HCT116 (cell line): ENCODE results near the gene CST4. TPM values are rescaled to one million over a fixed set of nuclear protein-coding genes. Genes with fewer than 3 reads are reported as not detected.

Experiments used
- ATAC-seq: fragments of 200-7000 bp; cut with Tn5 transposase; 2 replicates; pipeline ENCODE4 v1.9.1; 2020; ENCODE audit warnings: mild to moderate bottlenecking, moderate library complexity
- BruUV-seq: library from RNA; stranded (reverse); fragments of 400-500 nt; replicated peaks from 2 replicates; lab custom pipeline; 2021; lab: Mats Ljungman, UMichigan
- CTCF ChIA-PET: fragments of 300-600 bp; sonication (Branson Sonifier 250); formaldehyde crosslinking; loops from one replicate; lab custom pipeline; 2021; ENCODE audit warnings: antibody characterized with exemption; lab: Charles Lee
- POLR2A ChIA-PET: fragments of 300-600, 350-600 bp; sonication (Branson Sonifier 250); formaldehyde crosslinking; loops from one replicate; lab custom pipeline; 2021; ENCODE audit warnings: antibody characterized with exemption; lab: Charles Lee
- RAD21 ChIA-PET, 2 experiments: fragments of 300-600 bp; sonication (Branson Sonifier 250); formaldehyde crosslinking; loops; one replicate each; lab custom pipeline; 2023; ENCODE audit warnings: low total read pairs in 2 of 2; ENCODE audit not compliant: uncharacterized antibody in 2 of 2, unreplicated experiment in 2 of 2, low non-redundant PET in 1 of 2; lab: Charles Lee
- DNase-seq: peaks from one replicate; pipeline ENCODE4 v3.0.0-alpha.2; 2010; ENCODE audit warnings: low read depth, low spot score
- H2AFZ ChIP-seq: fragments of 200-600 bp; shearing (Covaris generic), sonication (generic); 2 replicates; pipeline ENCODE4 v1.6.1; 2017; ENCODE audit warnings: low read depth, mixed run types, mixed read lengths, antibody characterized with exemption, low read length; ENCODE audit not compliant: poor library complexity, severe bottlenecking
- H3K27ac ChIP-seq: 2 replicates; pipeline ENCODE4 v1.5.1; 2012; ENCODE audit warnings: low read depth, low read length
- H3K27me3 ChIP-seq: fragments of 200-600 bp; sonication (generic); 2 replicates; pipeline ENCODE4 v1.6.1; 2016; ENCODE audit warnings: mixed run types, low read length, mixed read lengths; ENCODE audit not compliant: insufficient read depth
- H3K36me3 ChIP-seq, 2 experiments: fragments of 200-500 bp in 1 of 2; fragments of 200-600 bp in 1 of 2; sonication (Bioruptor generic) in 1 of 2; sonication (generic) in 1 of 2; 2 replicates each; pipeline versions ENCODE4 v1.5.1 to v1.6.1; 2014 to 2016; ENCODE audit warnings: low read length in 2 of 2, inconsistent platforms in 1 of 2, mixed read lengths in 1 of 2, mixed run types in 1 of 2; ENCODE audit not compliant: insufficient read depth in 2 of 2, control insufficient read depth in 1 of 2
- H3K4me1 ChIP-seq, 2 experiments: fragments of 200-600 bp in 1 of 2; sonication (generic) in 1 of 2; 2 replicates each; pipeline versions ENCODE4 v1.5.1 to v1.6.1; 2012 to 2017; ENCODE audit warnings: low read length in 2 of 2, inconsistent platforms in 1 of 2, mild to moderate bottlenecking in 1 of 2, mixed read lengths in 1 of 2, mixed run types in 1 of 2, moderate library complexity in 1 of 2; ENCODE audit not compliant: insufficient read depth in 2 of 2, control insufficient read depth in 1 of 2
- H3K4me2 ChIP-seq: fragments of 200-600 bp; sonication (generic); 2 replicates; pipeline ENCODE4 v1.6.1; 2017; ENCODE audit warnings: mixed run types, low read length, mixed read lengths
- H3K4me3 ChIP-seq, 2 experiments: fragments of 200-600 bp in 1 of 2; sonication (generic) in 1 of 2; replicated peaks in 1 of 2; 2 replicates each; pipeline ENCODE4 v1.5.1; 2011 to 2016; ENCODE audit warnings: low read length in 2 of 2, control low read depth in 1 of 2, low read depth in 1 of 2, mild to moderate bottlenecking in 1 of 2, mixed read lengths in 1 of 2, mixed run types in 1 of 2
- H3K79me2 ChIP-seq: fragments of 200-600 bp; sonication (generic); 2 replicates; pipeline ENCODE4 v1.6.1; 2017; ENCODE audit warnings: mild to moderate bottlenecking, mixed run types, low read length, moderate library complexity, mixed read lengths; ENCODE audit not compliant: insufficient read depth
- H3K9ac ChIP-seq: fragments of 200-600 bp; sonication (generic); 2 replicates; pipeline ENCODE4 v1.6.1; 2016; ENCODE audit warnings: low read length, mixed read lengths
- H3K9me2 ChIP-seq: fragments of 200-600 bp; sonication (generic), shearing (Covaris generic); 2 replicates; pipeline ENCODE4 v1.6.1; 2017; ENCODE audit warnings: mixed run types, mild to moderate bottlenecking, moderate library complexity; ENCODE audit not compliant: insufficient read depth
- H3K9me3 ChIP-seq, 2 experiments: fragments of 200-500 bp in 1 of 2; fragments of 200-600 bp in 1 of 2; sonication (Bioruptor generic) in 1 of 2; sonication (generic) in 1 of 2; 2 replicates each; pipeline ENCODE4 v1.6.1; 2014 to 2017; ENCODE audit warnings: low read length in 2 of 2, mixed read lengths in 2 of 2, inconsistent platforms in 1 of 2, low read depth in 1 of 2, mild to moderate bottlenecking in 1 of 2, mixed run types in 1 of 2, moderate library complexity in 1 of 2; ENCODE audit not compliant: control insufficient read depth in 1 of 2, insufficient read depth in 1 of 2
- H4K20me1 ChIP-seq: fragments of 200-600 bp; sonication (generic), shearing (Covaris generic); 2 replicates; pipeline ENCODE4 v1.6.1; 2017; ENCODE audit warnings: mixed run types, mild to moderate bottlenecking, moderate library complexity; ENCODE audit not compliant: insufficient read depth
- ATF3 ChIP-seq: IDR thresholded peaks from 2 replicates; pipeline ENCODE4 v1.6.1; 2012
- CEBPB ChIP-seq: IDR thresholded peaks from 2 replicates; pipeline ENCODE4 v1.6.1; 2012; ENCODE audit warnings: low read depth
- ELF1 ChIP-seq: IDR thresholded peaks from 2 replicates; pipeline ENCODE4 v1.6.1; 2012; ENCODE audit warnings: low read depth, borderline replicate concordance
- EZH2 ChIP-seq: fragments of 200-600 bp; sonication (generic); IDR thresholded peaks from 2 replicates; pipeline ENCODE4 v1.6.1; 2017; ENCODE audit warnings: antibody characterized with exemption, mixed run types
- EZH2phosphoT487 ChIP-seq: fragments of 200-600 bp; IDR thresholded peaks from 2 replicates; pipeline ENCODE4 v1.6.1; 2018; ENCODE audit warnings: antibody characterized with exemption, borderline replicate concordance
- FOSL1 ChIP-seq: IDR thresholded peaks from 2 replicates; pipeline ENCODE4 v1.6.1; 2012; ENCODE audit warnings: low read depth
- JUND ChIP-seq: IDR thresholded peaks from 2 replicates; pipeline ENCODE4 v1.6.1; 2012
- POLR2A ChIP-seq: IDR thresholded peaks from 2 replicates; pipeline ENCODE4 v1.7.0; 2011; ENCODE audit warnings: borderline replicate concordance; ENCODE audit not compliant: insufficient read depth, insufficient read length; ENCODE audit errors: extremely low read depth
- POLR2AphosphoS5 ChIP-seq: IDR thresholded peaks from 2 replicates; pipeline ENCODE4 v1.6.1; 2011; ENCODE audit warnings: mild to moderate bottlenecking, low read depth, low read length, moderate library complexity
- RAD21 ChIP-seq: IDR thresholded peaks from 2 replicates; pipeline ENCODE4 v1.6.1; 2012; ENCODE audit warnings: low read depth, mild to moderate bottlenecking
- SIN3A ChIP-seq: IDR thresholded peaks from 2 replicates; pipeline ENCODE4 v1.6.1; 2012; ENCODE audit warnings: low read depth
- SP1 ChIP-seq: IDR thresholded peaks from 2 replicates; pipeline ENCODE4 v1.6.1; 2012; ENCODE audit warnings: low read depth
- SRF ChIP-seq: IDR thresholded peaks from 2 replicates; pipeline ENCODE4 v1.6.1; 2012; ENCODE audit warnings: low read depth
- YY1 ChIP-seq: IDR thresholded peaks from 2 replicates; pipeline ENCODE4 v1.6.1; 2011; ENCODE audit warnings: low read length, low read depth, moderate library complexity, mild to moderate bottlenecking; ENCODE audit not compliant: insufficient replicate concordance; ENCODE audit errors: extremely low read depth
- ZFX ChIP-seq: fragments of 450-650 bp; IDR thresholded peaks from 2 replicates; pipeline ENCODE4 v1.6.1; 2017
- intact Hi-C: fragments of 100-400 bp; cut with micrococcal nuclease; formaldehyde crosslinking; loops from 2 replicates; pipeline ENCODE4 v1.10.0; 2022
- total RNA-seq: library from RNA; stranded (reverse); gene quantifications from one replicate; pipeline ENCODE4 v1.2.1, GENCODE V29; 2021; ENCODE audit not compliant: unreplicated experiment
- TF ChIP-seq, protein P1 (sequence below): IDR thresholded peaks from 2 replicates; pipeline ENCODE4 v1.6.1; 2011; ENCODE audit warnings: mild to moderate bottlenecking, low read length, moderate library complexity; ENCODE audit not compliant: insufficient replicate concordance; ENCODE audit errors: extremely low read depth
- TF ChIP-seq, protein P2 (sequence below), 3 experiments: fragments of 200-600 bp in 1 of 3; sonication (generic) in 1 of 3; IDR thresholded peaks in 2 of 3; conservative IDR thresholded peaks in 1 of 3; 2 replicates each; pipeline ENCODE4 v1.5.1; 2012 to 2017; ENCODE audit warnings: low read depth in 2 of 3, low read length in 2 of 3, antibody characterized with exemption in 1 of 3, borderline replicate concordance in 1 of 3, control low read depth in 1 of 3, mild to moderate bottlenecking in 1 of 3, mixed read lengths in 1 of 3, mixed run types in 1 of 3, moderate library complexity in 1 of 3; ENCODE audit not compliant: insufficient read depth in 1 of 3

The CST4 gene
- total RNA-seq, 1 experiment from 2014 or later = not detected

DNA sequence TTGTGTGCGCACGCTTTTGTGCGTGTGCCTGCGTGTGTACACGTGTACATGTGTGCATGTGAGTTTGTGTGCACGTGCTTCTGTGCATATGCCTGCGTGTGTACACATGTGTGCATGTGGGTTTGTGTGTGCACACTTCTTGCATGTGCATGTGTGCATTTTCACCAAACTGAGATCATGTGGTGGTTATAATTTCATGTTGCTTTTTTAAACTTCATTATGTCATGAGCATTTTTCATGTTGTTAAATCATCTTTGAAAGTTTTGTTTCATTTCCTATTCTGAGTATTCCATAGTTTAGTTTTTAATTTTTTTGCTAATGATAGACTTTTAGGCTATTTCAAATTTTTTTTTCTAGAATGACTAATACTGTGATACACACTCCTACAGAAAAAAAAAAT is 44.7 kb downstream of the CST4 start:
- POLR2A ChIA-PET = no interaction called here
- no peak overlapping the region for H3K27ac ChIP-seq
- CTCF ChIA-PET = no interaction called here
- intact Hi-C loops = no loop called here
- ATAC-seq (no peak), DNase-seq (no peak)
- no peak overlapping the region for H3K4me3 ChIP-seq
- H3K36me3 ChIP-seq = no peaks in the 10 kb centered on the region
- peaks cover 11 to 12% of the 10 kb centered on the region in 2 experiments for H3K4me1 ChIP-seq
- no peaks in the 10 kb centered on the region for H3K27me3 ChIP-seq
- H3K9ac ChIP-seq = no peak overlapping the region
- H2AFZ ChIP-seq = no peak overlapping the region
- H3K4me2 ChIP-seq = no peak overlapping the region
- no peaks in the 10 kb centered on the region for H3K79me2 ChIP-seq
- RAD21 ChIA-PET = no interaction called here
- H4K20me1 ChIP-seq = no peaks in the 10 kb centered on the region
- TF ChIP-seq ZFX = no peak
- TF ChIP-seq JUND = no peak
- TF ChIP-seq ELF1 = no peak
- TF ChIP-seq FOSL1 = no peak
- TF ChIP-seq EZH2 = no peak
- TF ChIP-seq RAD21 = no peak
- TF ChIP-seq, protein P1, sequence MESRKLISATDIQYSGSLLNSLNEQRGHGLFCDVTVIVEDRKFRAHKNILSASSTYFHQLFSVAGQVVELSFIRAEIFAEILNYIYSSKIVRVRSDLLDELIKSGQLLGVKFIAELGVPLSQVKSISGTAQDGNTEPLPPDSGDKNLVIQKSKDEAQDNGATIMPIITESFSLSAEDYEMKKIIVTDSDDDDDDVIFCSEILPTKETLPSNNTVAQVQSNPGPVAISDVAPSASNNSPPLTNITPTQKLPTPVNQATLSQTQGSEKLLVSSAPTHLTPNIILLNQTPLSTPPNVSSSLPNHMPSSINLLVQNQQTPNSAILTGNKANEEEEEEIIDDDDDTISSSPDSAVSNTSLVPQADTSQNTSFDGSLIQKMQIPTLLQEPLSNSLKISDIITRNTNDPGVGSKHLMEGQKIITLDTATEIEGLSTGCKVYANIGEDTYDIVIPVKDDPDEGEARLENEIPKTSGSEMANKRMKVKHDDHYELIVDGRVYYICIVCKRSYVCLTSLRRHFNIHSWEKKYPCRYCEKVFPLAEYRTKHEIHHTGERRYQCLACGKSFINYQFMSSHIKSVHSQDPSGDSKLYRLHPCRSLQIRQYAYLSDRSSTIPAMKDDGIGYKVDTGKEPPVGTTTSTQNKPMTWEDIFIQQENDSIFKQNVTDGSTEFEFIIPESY = no peak
- no peak for TF ChIP-seq YY1
- TF ChIP-seq SIN3A = no peak
- TF ChIP-seq ATF3 = no peak
- no peak for TF ChIP-seq SRF
- no peak for TF ChIP-seq POLR2AphosphoS5
- TF ChIP-seq, protein P2, sequence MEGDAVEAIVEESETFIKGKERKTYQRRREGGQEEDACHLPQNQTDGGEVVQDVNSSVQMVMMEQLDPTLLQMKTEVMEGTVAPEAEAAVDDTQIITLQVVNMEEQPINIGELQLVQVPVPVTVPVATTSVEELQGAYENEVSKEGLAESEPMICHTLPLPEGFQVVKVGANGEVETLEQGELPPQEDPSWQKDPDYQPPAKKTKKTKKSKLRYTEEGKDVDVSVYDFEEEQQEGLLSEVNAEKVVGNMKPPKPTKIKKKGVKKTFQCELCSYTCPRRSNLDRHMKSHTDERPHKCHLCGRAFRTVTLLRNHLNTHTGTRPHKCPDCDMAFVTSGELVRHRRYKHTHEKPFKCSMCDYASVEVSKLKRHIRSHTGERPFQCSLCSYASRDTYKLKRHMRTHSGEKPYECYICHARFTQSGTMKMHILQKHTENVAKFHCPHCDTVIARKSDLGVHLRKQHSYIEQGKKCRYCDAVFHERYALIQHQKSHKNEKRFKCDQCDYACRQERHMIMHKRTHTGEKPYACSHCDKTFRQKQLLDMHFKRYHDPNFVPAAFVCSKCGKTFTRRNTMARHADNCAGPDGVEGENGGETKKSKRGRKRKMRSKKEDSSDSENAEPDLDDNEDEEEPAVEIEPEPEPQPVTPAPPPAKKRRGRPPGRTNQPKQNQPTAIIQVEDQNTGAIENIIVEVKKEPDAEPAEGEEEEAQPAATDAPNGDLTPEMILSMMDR (IDR thresholded peaks at IDR 0.05 in 2 of 3, conservative IDR thresholded peaks at IDR 0.05 in 1 of 3; ENCODE audit: borderline replicate concordance in 1 of 3, insufficient read depth in 1 of 3, low read depth in 2 of 3, low read length in 2 of 3) = no peak
- TF ChIP-seq CEBPB = no peak
- no peak for TF ChIP-seq EZH2phosphoT487
- no peak for TF ChIP-seq SP1
- no peak for TF ChIP-seq POLR2A
- BruUV-seq = no TSS peak
- no peaks in the 10 kb centered on the region for H3K9me2 ChIP-seq
- H3K9me3 ChIP-seq = no peaks in the 10 kb centered on the region
